Peyer's patch (tissue), 4 donors: Measurements from ENCODE around the gene STYXL1.

ENCODE experiments used
- CTCF ChIP-seq, 6 experiments: fragments of 450-650 bp in 4 of 6; fragments of 200-600 bp in 2 of 6; sonication (generic) in 1 of 6; IDR thresholded peaks; one replicate each; pipeline ENCODE4 v1.5.1; 2017 to 2019; ENCODE audit warnings: antibody characterized with exemption in 6 of 6, mild to moderate bottlenecking in 3 of 6, moderate library complexity in 1 of 6
- POLR2A ChIP-seq, 2 donors: fragments of 450-650 bp; IDR thresholded peaks; one replicate each; pipeline ENCODE4 v1.5.1; 2017; ENCODE audit warnings: antibody characterized with exemption in 2 of 2, mild to moderate bottlenecking in 2 of 2, moderate library complexity in 2 of 2

- TF ChIP-seq CTCF (IDR thresholded peaks at IDR 0.05) = no peak
- TF ChIP-seq POLR2A (IDR thresholded peaks at IDR 0.05) = no peak
Observed at GRCh38 chr7:75995996-75996395, 51.8 kb downstream of the STYXL1 start.
